Natural killer cell (primary cell): ENCODE data around the gene ETFRF1. TPM values are rescaled to one million over a fixed set of nuclear protein-coding genes. Genes with fewer than 3 reads are reported as not detected.
A peak's percentile ranks its signal among the peaks of the same experiment; 100 is the strongest.

Experiments used
- ATAC-seq, 3 donors: fragments of 150-1000 bp in 2 of 3; fragments of 200-7000 bp in 1 of 3; cut with Tn5 transposase; 1 replicate in 1 of 3; 2 replicates in 2 of 3; pipeline ENCODE4 v1.10.0; 2021; ENCODE audit warnings: mild to moderate bottlenecking in 2 of 3, moderate library complexity in 2 of 3
- DNase-seq, 2 donors: peaks; one replicate each; pipeline versions ENCODE4 v3.0.0 to v3.0.0-alpha.2; 2013 to 2021; ENCODE audit warnings: mixed read lengths in 1 of 2
- H3K27ac ChIP-seq: one replicate; pipeline ENCODE4 v1.5.1; 2013; ENCODE audit warnings: mild to moderate bottlenecking, low read length
- H3K27me3 ChIP-seq: one replicate; pipeline ENCODE4 v1.6.1; 2013; ENCODE audit warnings: low read length; ENCODE audit not compliant: control insufficient read depth, insufficient read depth
- H3K36me3 ChIP-seq: one replicate; pipeline ENCODE4 v1.6.1; 2013; ENCODE audit warnings: low read length; ENCODE audit not compliant: control insufficient read depth, insufficient read depth
- H3K4me1 ChIP-seq: one replicate; pipeline ENCODE4 v1.6.1; 2013; ENCODE audit warnings: low read length; ENCODE audit not compliant: control insufficient read depth, insufficient read depth
- H3K4me3 ChIP-seq: one replicate; pipeline ENCODE4 v1.5.1; 2013; ENCODE audit warnings: low read length
- H3K9me3 ChIP-seq: one replicate; pipeline ENCODE4 v1.6.1; 2013; ENCODE audit warnings: low read length; ENCODE audit not compliant: control insufficient read depth, insufficient read depth
- H3K27ac Mint-ChIP-seq, 2 donors: one replicate each; pipeline ENCODE4 v1.8.0; 2022; ENCODE audit warnings: mild to moderate bottlenecking in 2 of 2, mixed read lengths in 2 of 2, moderate library complexity in 1 of 2
- H3K27me3 Mint-ChIP-seq, 2 donors: one replicate each; pipeline ENCODE4 v1.8.0; 2022; ENCODE audit warnings: low read depth in 2 of 2, mixed read lengths in 2 of 2
- H3K36me3 Mint-ChIP-seq: one replicate; pipeline ENCODE4 v1.8.0; 2022; ENCODE audit warnings: mixed read lengths
- H3K4me1 Mint-ChIP-seq, 2 donors: one replicate each; pipeline ENCODE4 v1.8.0; 2022; ENCODE audit warnings: mixed read lengths in 2 of 2
- H3K4me3 Mint-ChIP-seq: one replicate; pipeline ENCODE4 v1.8.0; 2022; ENCODE audit warnings: mild to moderate bottlenecking, moderate library complexity, mixed read lengths
- H3K9me3 Mint-ChIP-seq, 2 donors: one replicate each; pipeline ENCODE4 v1.8.0; 2022; ENCODE audit warnings: mixed read lengths in 2 of 2
- CTCF ChIP-seq: fragments of 200-600 bp; IDR thresholded peaks from one replicate; pipeline ENCODE4 v1.8.0; 2022; ENCODE audit warnings: antibody characterized with exemption
- WGBS: methylation state at CpG from one replicate; pipeline ENCODE4 v1.1.7; 2013; ENCODE audit warnings: missing lambda C conversion rate; ENCODE audit not compliant: insufficient coverage; 5-methylcytosine and 5-hydroxymethylcytosine counted together
- intact Hi-C: fragments of 100-400 bp; cut with micrococcal nuclease; formaldehyde crosslinking; loops from one replicate; pipeline ENCODE4 v1.14.2; 2022
- total RNA-seq, 4 donors: library from RNA; stranded (reverse); fragments of 120-200 nt in 1 of 4; gene quantifications; one replicate each; pipeline versions ENCODE4 v1.2.3 to v1.2.4, GENCODE V29; 2013 to 2022

ETFRF1 gene
- total RNA-seq, 3 donors from 2014 or later (not counting 1 experiment from before 2014, with no cell fraction given), result 17.5 to 42.8 (median 26.1) TPM

- no peaks in the 10 kb centered on the region for H3K9me3 ChIP-seq
- TF ChIP-seq CTCF, result no peak
- H3K36me3 ChIP-seq, result no peaks in the 10 kb centered on the region
- whole genome bisulfite sequencing, result 80% methylated on average over 2 of the region's 3 CpGs
- no peak for ATAC-seq
- Mint-ChIP-seq H3K27ac (peak overlapping the region; percentile 85 to 93), H3K36me3 (no peaks in the 10 kb centered on the region), H3K4me3 (peak overlapping the region; percentile 47), H3K9me3 (no peaks in the 10 kb centered on the region), H3K4me1 (peaks cover 11 to 27% of the 10 kb centered on the region in 2 donors), H3K27me3 (no peaks in the 10 kb centered on the region)
- intact Hi-C loops, result loop anchor here (5.0 kb wide), 2 partner anchors 56 to 201 kb away; partner anchors contain the start of genes DNAI7 and ETFRF1
- H3K4me3 ChIP-seq, result no peak overlapping the region
- no peak for DNase-seq
- peaks cover 17% of the 10 kb centered on the region for H3K4me1 ChIP-seq
- no peaks in the 10 kb centered on the region for H3K27me3 ChIP-seq
- H3K27ac ChIP-seq, result no peak overlapping the region
Measured at GRCh38 chr12:25252946-25253345, 57.9 kb downstream of the ETFRF1 start.

- H3K36me3 Mint-ChIP-seq, result no peaks in the 10 kb centered on the region
- WGBS, result 61% methylated on average over 5 of the region's 5 CpGs
- peaks cover 7 to 23% of the 10 kb centered on the region in 2 donors for H3K4me1 Mint-ChIP-seq
- H3K27me3 ChIP-seq, result no peaks in the 10 kb centered on the region
- no peaks in the 10 kb centered on the region for H3K27me3 Mint-ChIP-seq
- peak in 1 of 2 donors; percentile 23 for DNase-seq
- H3K27ac ChIP-seq, result no peak overlapping the region
- intact Hi-C loops, result loop anchor here (5.0 kb wide), 2 partner anchors 56 to 201 kb away; partner anchors contain the start of genes DNAI7 and ETFRF1
- peaks cover 17% of the 10 kb centered on the region for H3K4me1 ChIP-seq
- H3K4me3 ChIP-seq, result no peak overlapping the region
- H3K36me3 ChIP-seq, result no peaks in the 10 kb centered on the region
- peak overlapping the region; percentile 2 for H3K4me3 Mint-ChIP-seq
- no peaks in the 10 kb centered on the region for H3K9me3 ChIP-seq
- H3K27ac Mint-ChIP-seq, result peak overlapping the region; percentile 85 to 93
- no peak for TF ChIP-seq CTCF
- no peaks in the 10 kb centered on the region for H3K9me3 Mint-ChIP-seq
- no peak for ATAC-seq
Measured at GRCh38 chr12:25253371-25254068, 58.5 kb downstream of the ETFRF1 start.

- intact Hi-C loops, result loop anchor here (5.0 kb wide), 2 partner anchors 57 to 202 kb away; partner anchors contain the start of genes DNAI7 and ETFRF1
- peak overlapping the region; percentile 85 to 93 for H3K27ac Mint-ChIP-seq
Measured at GRCh38 chr12:25254271-25254880, 59.3 kb downstream of the ETFRF1 start.

More at GRCh38 chr12:25254271-25254880, 59.3 kb downstream of the ETFRF1 start:
- H3K27ac ChIP-seq, result no peak overlapping the region
- WGBS, result 95% methylated on average over 4 of the region's 4 CpGs
- DNase-seq (no peak), ATAC-seq (no peak)
- H3K4me3 Mint-ChIP-seq, result no peak overlapping the region
- TF ChIP-seq CTCF, result no peak
- H3K4me1 Mint-ChIP-seq, result peaks cover 6 to 18% of the 10 kb centered on the region in 2 donors
- H3K36me3 ChIP-seq, result no peaks in the 10 kb centered on the region
- no peaks in the 10 kb centered on the region for H3K27me3 Mint-ChIP-seq
- no peaks in the 10 kb centered on the region for H3K27me3 ChIP-seq
- H3K9me3 ChIP-seq, result no peaks in the 10 kb centered on the region
- H3K4me3 ChIP-seq, result no peak overlapping the region
- H3K36me3 Mint-ChIP-seq, result no peaks in the 10 kb centered on the region
- H3K4me1 ChIP-seq, result peaks cover 12% of the 10 kb centered on the region
- no peaks in the 10 kb centered on the region for H3K9me3 Mint-ChIP-seq

Other genes with a start within 250 kb of the ETFRF1 start
- gene BCAT1, start 246.1 kb upstream of the ETFRF1 start, total RNA-seq, result 1 to 10 TPM in 2 of 3 donors, under 1 TPM in 1; 0.61 to 4.4 (median 1.3) TPM
- gene DNAI7, start 77 bp upstream of the ETFRF1 start, total RNA-seq, result under 1 TPM; 0.15 to 0.59 (median 0.48) TPM
- gene KRAS, start 55.7 kb downstream of the ETFRF1 start, total RNA-seq, result 10 to 100 TPM; 33.3 to 39.6 (median 35.7) TPM